SU-DHL-6 (cell line): ENCODE data around the gene TMEM245.

Source experiments
- H2AFZ ChIP-seq: fragments of 200-600 bp; sonication (generic); 2 replicates; pipeline ENCODE4 v1.6.1; 2014; ENCODE audit warnings: low read depth, mild to moderate bottlenecking, moderate library complexity, mixed read lengths, antibody characterized with exemption, low read length; ENCODE audit not compliant: severe bottlenecking
- H3F3A ChIP-seq: fragments of 200-600 bp; shearing (Covaris generic); 2 replicates; pipeline ENCODE4 v1.6.0; 2016; ENCODE audit warnings: antibody characterized with exemption, mild to moderate bottlenecking; ENCODE audit not compliant: insufficient read depth
- H3K27ac ChIP-seq: fragments of 200-600 bp; sonication (generic); 2 replicates; pipeline ENCODE4 v1.5.1; 2016; ENCODE audit warnings: low read depth, mild to moderate bottlenecking, low read length, moderate library complexity, mixed read lengths
- H3K27me3 ChIP-seq: fragments of 200-600 bp; sonication (generic), shearing (Covaris generic); 2 replicates; pipeline ENCODE4 v1.6.0; 2014; ENCODE audit warnings: mild to moderate bottlenecking, low read length
- H3K36me3 ChIP-seq: fragments of 200-600 bp; sonication (generic); 2 replicates; pipeline ENCODE4 v1.6.1; 2014; ENCODE audit warnings: mild to moderate bottlenecking, low read length, mixed read lengths
- H3K4me2 ChIP-seq: fragments of 300-600, 200-600 bp; shearing (Covaris generic), sonication (generic); 2 replicates; pipeline ENCODE4 v1.6.0; 2014; ENCODE audit warnings: low read length, low read depth, mild to moderate bottlenecking; ENCODE audit not compliant: poor library complexity, severe bottlenecking
- H3K4me3 ChIP-seq: fragments of 200-600 bp; sonication (generic); 2 replicates; pipeline ENCODE4 v1.5.1; 2014; ENCODE audit warnings: antibody characterized with exemption, low read length, mild to moderate bottlenecking, mixed read lengths; ENCODE audit not compliant: insufficient read depth, poor library complexity, severe bottlenecking
- H3K79me2 ChIP-seq: fragments of 200-600 bp; sonication (generic); 2 replicates; pipeline ENCODE4 v1.6.1; 2014; ENCODE audit warnings: mild to moderate bottlenecking, low read length, moderate library complexity; ENCODE audit not compliant: insufficient read depth
- H3K9ac ChIP-seq: fragments of 200-600 bp; sonication (generic); 2 replicates; pipeline ENCODE4 v1.7.0; 2014; ENCODE audit warnings: mild to moderate bottlenecking, low read length
- H3K9me2 ChIP-seq: fragments of 200-600 bp; sonication (generic); replicated peaks from 2 replicates; pipeline ENCODE4 v1.6.1; 2014; ENCODE audit warnings: low read length; ENCODE audit not compliant: insufficient read depth
- H3K9me3 ChIP-seq: fragments of 200-600 bp; sonication (generic); 2 replicates; pipeline ENCODE4 v1.6.1; 2014; ENCODE audit warnings: low read length, mixed read lengths; ENCODE audit not compliant: insufficient read depth
- H4K20me1 ChIP-seq: fragments of 200-600 bp; sonication (generic); 2 replicates; pipeline ENCODE4 v1.6.1; 2014; ENCODE audit warnings: low read depth, mild to moderate bottlenecking, antibody characterized with exemption, low read length, moderate library complexity, mixed read lengths
- EZH2phosphoT487 ChIP-seq: fragments of 200-600 bp; sonication (generic), shearing (Covaris generic); conservative IDR thresholded peaks from 2 replicates; pipeline ENCODE4 v1.6.1; 2018; ENCODE audit warnings: mild to moderate bottlenecking, antibody characterized with exemption, low read length, moderate library complexity, mixed read lengths
- TF ChIP-seq, protein P1 (sequence below): fragments of 200-600 bp; sonication (generic); IDR thresholded peaks from one replicate; pipeline ENCODE4 v1.5.1; 2017; ENCODE audit warnings: antibody characterized with exemption, mild to moderate bottlenecking, low read length, moderate library complexity; ENCODE audit not compliant: insufficient read depth, poor library complexity, severe bottlenecking

Gene TMEM245

DNA sequence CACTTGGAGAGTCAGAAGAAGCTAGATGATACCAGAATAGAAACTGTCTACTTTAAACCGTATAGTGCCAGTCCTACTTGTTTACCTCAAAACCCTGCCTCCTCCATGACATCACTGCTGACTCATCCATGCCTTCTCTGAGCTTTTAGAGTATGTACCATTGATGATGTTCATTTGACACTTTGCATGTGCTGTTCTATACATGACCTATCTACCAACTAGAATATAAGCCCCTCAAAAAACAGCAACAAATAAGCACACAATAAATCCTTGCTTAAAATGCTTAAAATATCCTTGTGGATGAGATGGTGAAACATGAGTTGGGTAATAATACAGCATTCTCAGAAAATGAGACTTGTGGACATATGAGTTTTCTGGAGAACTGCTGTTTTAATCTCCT is 109.0 kb downstream of the TMEM245 start:
- no peak overlapping the region for H3K4me3 ChIP-seq
- no peak overlapping the region for H2AFZ ChIP-seq
- no peak overlapping the region for H3K9ac ChIP-seq
- peaks cover 21% of the 10 kb centered on the region for H3F3A ChIP-seq
- H3K27ac ChIP-seq: no peak overlapping the region
- no peaks in the 10 kb centered on the region for H3K27me3 ChIP-seq
- no peaks in the 10 kb centered on the region for H3K9me3 ChIP-seq
- H3K4me2 ChIP-seq: peak overlapping the region; percentile 87
- TF ChIP-seq EZH2phosphoT487: no peak
- TF ChIP-seq, protein P1, sequence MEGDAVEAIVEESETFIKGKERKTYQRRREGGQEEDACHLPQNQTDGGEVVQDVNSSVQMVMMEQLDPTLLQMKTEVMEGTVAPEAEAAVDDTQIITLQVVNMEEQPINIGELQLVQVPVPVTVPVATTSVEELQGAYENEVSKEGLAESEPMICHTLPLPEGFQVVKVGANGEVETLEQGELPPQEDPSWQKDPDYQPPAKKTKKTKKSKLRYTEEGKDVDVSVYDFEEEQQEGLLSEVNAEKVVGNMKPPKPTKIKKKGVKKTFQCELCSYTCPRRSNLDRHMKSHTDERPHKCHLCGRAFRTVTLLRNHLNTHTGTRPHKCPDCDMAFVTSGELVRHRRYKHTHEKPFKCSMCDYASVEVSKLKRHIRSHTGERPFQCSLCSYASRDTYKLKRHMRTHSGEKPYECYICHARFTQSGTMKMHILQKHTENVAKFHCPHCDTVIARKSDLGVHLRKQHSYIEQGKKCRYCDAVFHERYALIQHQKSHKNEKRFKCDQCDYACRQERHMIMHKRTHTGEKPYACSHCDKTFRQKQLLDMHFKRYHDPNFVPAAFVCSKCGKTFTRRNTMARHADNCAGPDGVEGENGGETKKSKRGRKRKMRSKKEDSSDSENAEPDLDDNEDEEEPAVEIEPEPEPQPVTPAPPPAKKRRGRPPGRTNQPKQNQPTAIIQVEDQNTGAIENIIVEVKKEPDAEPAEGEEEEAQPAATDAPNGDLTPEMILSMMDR: no peak
- no peaks in the 10 kb centered on the region for H3K36me3 ChIP-seq
- H3K79me2 ChIP-seq: peaks cover 25% of the 10 kb centered on the region; the same call in 1 of the 2 replicates
- peaks cover 10% of the 10 kb centered on the region; the same call in 1 of the 2 replicates for H4K20me1 ChIP-seq
- no peaks in the 10 kb centered on the region for H3K9me2 ChIP-seq

- H3F3A ChIP-seq: no peaks in the 10 kb centered on the region
- H3K27ac ChIP-seq: no peak overlapping the region
- no peaks in the 10 kb centered on the region for H3K9me2 ChIP-seq
- H3K9ac ChIP-seq: no peak overlapping the region
- H2AFZ ChIP-seq: no peak overlapping the region
- TF ChIP-seq EZH2phosphoT487: no peak
- TF ChIP-seq, protein P1: no peak
- H3K27me3 ChIP-seq: no peaks in the 10 kb centered on the region
- H3K79me2 ChIP-seq: peaks cover 15% of the 10 kb centered on the region; the same call in 1 of the 2 replicates
- H3K4me2 ChIP-seq: no peak overlapping the region
- H4K20me1 ChIP-seq: no peaks in the 10 kb centered on the region; the same call in 1 of the 2 replicates
- no peak overlapping the region for H3K4me3 ChIP-seq
- no peaks in the 10 kb centered on the region; the same call in 1 of the 2 replicates for H3K9me3 ChIP-seq
- H3K36me3 ChIP-seq: no peaks in the 10 kb centered on the region
Observed at GRCh38 chr9:109005678-109006077, 114.1 kb downstream of the TMEM245 start.

DNA sequence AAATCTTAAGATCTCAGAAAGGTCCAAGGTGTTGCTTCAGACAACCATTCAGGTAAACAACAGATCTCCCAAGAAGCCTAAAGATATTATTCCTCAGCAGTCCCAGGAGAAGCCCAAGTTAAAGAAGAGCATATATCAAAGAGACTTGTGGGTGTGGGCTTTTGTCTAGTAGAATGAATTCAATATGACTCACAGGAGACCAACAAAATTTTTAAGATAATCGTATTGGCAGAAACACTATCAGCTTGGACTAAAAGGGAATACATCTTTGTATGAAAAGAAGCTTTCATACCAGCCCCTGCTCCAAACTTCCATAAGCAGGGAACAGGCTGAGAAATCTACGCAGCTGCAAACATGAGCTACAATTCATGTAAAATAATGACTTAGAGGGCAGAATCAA is 116.6 kb downstream of the TMEM245 start:
- TF ChIP-seq, protein P1: no peak
- no peak for TF ChIP-seq EZH2phosphoT487
- no peak overlapping the region for H3K9ac ChIP-seq
- no peak overlapping the region for H3K4me3 ChIP-seq
- peaks cover 15% of the 10 kb centered on the region; the same call in 1 of the 2 replicates for H3K79me2 ChIP-seq
- H3K9me3 ChIP-seq: no peaks in the 10 kb centered on the region; the same call in 1 of the 2 replicates
- no peaks in the 10 kb centered on the region for H3K9me2 ChIP-seq
- no peaks in the 10 kb centered on the region for H3F3A ChIP-seq
- no peak overlapping the region for H3K27ac ChIP-seq
- no peaks in the 10 kb centered on the region for H4K20me1 ChIP-seq
- no peaks in the 10 kb centered on the region for H3K27me3 ChIP-seq
- H3K4me2 ChIP-seq: no peak overlapping the region
- no peak overlapping the region for H2AFZ ChIP-seq
- no peaks in the 10 kb centered on the region for H3K36me3 ChIP-seq
